Progenitor cell of endocrine pancreas (in vitro differentiated cells): ENCODE data around the gene BEX4. TPM values are rescaled to one million over a fixed set of nuclear protein-coding genes. Genes with fewer than 3 reads are reported as not detected.
"Not testable (repeated sequence)": the region's sequence is repeated elsewhere in the genome, so short reads cannot be mapped to it uniquely, and the experiment has no call there.

Experiments
- DNase-seq: peaks from one replicate; pipeline ENCODE4 v3.0.0; 2021; ENCODE audit warnings: low spot score; ENCODE audit not compliant: unreplicated experiment
- H3K27ac Mint-ChIP-seq: 2 replicates; pipeline ENCODE4 v1.8.0; 2021; ENCODE audit warnings: mild to moderate bottlenecking, moderate library complexity, mixed read lengths
- H3K27me3 Mint-ChIP-seq: 2 replicates; pipeline ENCODE4 v1.8.0; 2021; ENCODE audit warnings: mixed read lengths
- H3K36me3 Mint-ChIP-seq: 2 replicates; pipeline ENCODE4 v1.8.0; 2022; ENCODE audit warnings: mixed read lengths; ENCODE audit not compliant: insufficient read depth
- H3K4me1 Mint-ChIP-seq: 2 replicates; pipeline ENCODE4 v1.8.0; 2021; ENCODE audit warnings: low read depth, mixed read lengths
- H3K4me3 Mint-ChIP-seq: 2 replicates; pipeline ENCODE4 v1.8.0; 2021; ENCODE audit warnings: low read depth, mild to moderate bottlenecking, moderate library complexity, mixed read lengths
- H3K9me3 Mint-ChIP-seq: 2 replicates; pipeline ENCODE4 v1.8.0; 2021; ENCODE audit warnings: low read depth, mixed read lengths
- CTCF ChIP-seq: fragments of 200-600 bp; sonication (generic); IDR thresholded peaks from one replicate; pipeline ENCODE4 v1.5.0; 2021; ENCODE audit warnings: antibody characterized with exemption, mild to moderate bottlenecking; ENCODE audit not compliant: unreplicated experiment
- long read RNA-seq: library from polyadenylated mRNA; unstranded; transcript quantifications from one replicate; pipeline ENCODE4 v2.0.0, GENCODE V29; 2020
- total RNA-seq: library from RNA; stranded (reverse); gene quantifications from 2 replicates; pipeline ENCODE4 v1.2.1, GENCODE V29; 2021

The BEX4 gene
- 68.1 and 74.9 TPM in 2 replicates for total RNA-seq
- long read RNA-seq, transcript BEX4-201 (2 exons, 1,066 nt): minor isoform, 7 of 134 reads
- long read RNA-seq, transcript BEX4-202 (3 exons, 1,328 nt): major isoform, 121 of 134 reads
- long read RNA-seq, partial matches to known transcripts: 4 of 134 reads
- long read RNA-seq, other reads (novel, unspliced or antisense): 2 of 134 reads

GRCh38 chrX:103214870-103215424 lies at the start of gene BEX4:
Gene BEX4 (plus strand): TSS chrX:103215108. CDS start chrX:103216154, 1,046 bp downstream.
- peak within 1 kb of the TSS; percentile 98 for H3K27ac Mint-ChIP-seq
- DNase-seq: peak; percentile 68
- TF ChIP-seq CTCF: no peak
- peaks cover 10% of the 10 kb centered on the region for H3K9me3 Mint-ChIP-seq
- peaks cover 4% of the 10 kb centered on the region for H3K4me1 Mint-ChIP-seq
- H3K27me3 Mint-ChIP-seq: no peaks in the 10 kb centered on the region
- peak within 1 kb of the TSS; percentile 84 for H3K4me3 Mint-ChIP-seq
- peaks cover 7% of the 10 kb centered on the region for H3K36me3 Mint-ChIP-seq

- H3K27me3 Mint-ChIP-seq: no peaks in the 10 kb centered on the region
Observed at GRCh38 chrX:103170216-103170615, 44.7 kb upstream of the BEX4 start.

GRCh38 chrX:103171353-103171752 lies 43.6 kb upstream of the BEX4 start:
- no peaks in the 10 kb centered on the region for H3K27me3 Mint-ChIP-seq
- H3K9me3 Mint-ChIP-seq: peaks cover 8% of the 10 kb centered on the region
- no peaks in the 10 kb centered on the region for H3K4me1 Mint-ChIP-seq
- no peaks in the 10 kb centered on the region for H3K36me3 Mint-ChIP-seq
- TF ChIP-seq CTCF: no peak
- no peak for DNase-seq
- H3K27ac Mint-ChIP-seq: no peak overlapping the region
- no peak overlapping the region for H3K4me3 Mint-ChIP-seq

More at GRCh38 chrX:103170216-103170615, 44.7 kb upstream of the BEX4 start:
- no peak for TF ChIP-seq CTCF
- Mint-ChIP-seq H3K4me1 (no peaks in the 10 kb centered on the region), H3K36me3 (no peaks in the 10 kb centered on the region), H3K9me3 (peaks cover 8% of the 10 kb centered on the region), H3K4me3 (no peak overlapping the region), H3K27ac (no peak overlapping the region)
- DNase-seq: no peak

GRCh38 chrX:103175256-103175655 lies 39.7 kb upstream of the BEX4 start:
- not testable (repeated sequence) for H3K27me3 Mint-ChIP-seq, H3K27ac Mint-ChIP-seq, H3K36me3 Mint-ChIP-seq, H3K4me1 Mint-ChIP-seq, H3K4me3 Mint-ChIP-seq, DNase-seq, H3K9me3 Mint-ChIP-seq
- peak; percentile 10 for TF ChIP-seq CTCF

- Mint-ChIP-seq H3K36me3 (no peaks in the 10 kb centered on the region), H3K4me3 (peak overlapping the region; percentile 64), H3K27ac (no peak overlapping the region), H3K9me3 (peaks cover 11% of the 10 kb centered on the region), H3K4me1 (no peaks in the 10 kb centered on the region), H3K27me3 (peaks cover 2% of the 10 kb centered on the region)
- peak; percentile 37 for DNase-seq
- TF ChIP-seq CTCF: peak; percentile 70
Observed at GRCh38 chrX:103175944-103176753, 38.8 kb upstream of the BEX4 start.
